NCI-H1417 treated with DMSO at 0.1 percent for 48 hours (cell line): ENCODE results near the gene CES4A.
A peak's percentile ranks its signal among the peaks of the same experiment; 100 is the strongest.
"Not testable (repeated sequence)": the region's sequence is repeated elsewhere in the genome, so short reads cannot be mapped to it uniquely, and the experiment has no call there.

Experiments used
- DNase-seq: peaks from one replicate; lab custom pipeline; 2025; lab: John Stamatoyannopoulos, UW

Gene CES4A

GRCh38 chr16:66988197-66988788, at the start of gene CES4A:
TSS of gene CES4A (plus strand) at chr16:66988589. CDS start at chr16:66988773, 184 bp downstream.
- no peak for DNase-seq

- DNase-seq: no peak
These were observed 49.0 kb upstream of the CES4A start for GRCh38 chr16:66939366-66939765.

- no peak for DNase-seq
These were observed 48.2 kb upstream of the CES4A start for GRCh38 chr16:66940236-66940635.

GRCh38 chr16:66942981-66943380, 45.4 kb upstream of the CES4A start:
- no peak for DNase-seq

- no peak for DNase-seq
These were observed 44.8 kb upstream of the CES4A start for GRCh38 chr16:66943426-66944053.

GRCh38 chr16:66944054-66944441, 44.3 kb upstream of the CES4A start:
- no peak for DNase-seq

- DNase-seq: not testable (repeated sequence)
These were observed 43.4 kb upstream of the CES4A start for GRCh38 chr16:66944971-66945370.

GRCh38 chr16:66945939-66946338, 42.5 kb upstream of the CES4A start:
- DNase-seq: no peak

- DNase-seq: no peak
These were observed 41.8 kb upstream of the CES4A start for GRCh38 chr16:66946541-66946940.

- no peak for DNase-seq
These were observed 41.5 kb upstream of the CES4A start for GRCh38 chr16:66946974-66947301.

- DNase-seq: peak; percentile 30
These were observed 40.9 kb upstream of the CES4A start for GRCh38 chr16:66947302-66948065.

GRCh38 chr16:66948134-66948836, 40.1 kb upstream of the CES4A start:
- DNase-seq: no peak

GRCh38 chr16:66948837-66949225, 39.6 kb upstream of the CES4A start:
- DNase-seq: no peak

- DNase-seq: no peak
These were observed 38.9 kb upstream of the CES4A start for GRCh38 chr16:66949472-66949871.

- no peak for DNase-seq
These were observed 38.0 kb upstream of the CES4A start for GRCh38 chr16:66950437-66950836.

GRCh38 chr16:66950971-66951790, 37.2 kb upstream of the CES4A start:
- DNase-seq: no peak

- DNase-seq: no peak
These were observed 35.8 kb upstream of the CES4A start for GRCh38 chr16:66952430-66953110.

GRCh38 chr16:66953462-66954096, 34.8 kb upstream of the CES4A start:
- no peak for DNase-seq

- DNase-seq: peak; percentile 17
These were observed 34.2 kb upstream of the CES4A start for GRCh38 chr16:66954097-66954659.

- not testable (repeated sequence) for DNase-seq
These were observed 32.8 kb upstream of the CES4A start for GRCh38 chr16:66955363-66956153.
